B cell (primary cell): ENCODE data around the gene HHEX. TPM values are rescaled to one million over a fixed set of nuclear protein-coding genes. Genes with fewer than 3 reads are reported as not detected.
A peak's percentile ranks its signal among the peaks of the same experiment; 100 is the strongest.

Experiments
- ATAC-seq: fragments of 200-7000 bp; cut with Tn5 transposase; one replicate; pipeline ENCODE4 v1.10.0; 2021; ENCODE audit warnings: low read depth, mild to moderate bottlenecking, moderate number of reproducible peaks, moderate library complexity
- CTCF ChIA-PET: fragments of 350-600 bp; sonication (Branson Sonifier 250); formaldehyde crosslinking; loops from one replicate; lab custom pipeline; 2021; ENCODE audit warnings: antibody characterized with exemption, inconsistent platforms; lab: Charles Lee
- POLR2A ChIA-PET: fragments of 350-600 bp; sonication (Branson Sonifier 250); formaldehyde crosslinking; loops from one replicate; lab custom pipeline; 2021; ENCODE audit warnings: antibody characterized with exemption; lab: Charles Lee
- DNase-seq: peaks from one replicate; pipeline ENCODE4 v3.0.0; 2013
- H2AFZ ChIP-seq: 2 replicates; pipeline ENCODE4 v1.6.1; 2012; ENCODE audit warnings: mild to moderate bottlenecking, low read depth, low read length; ENCODE audit not compliant: insufficient read depth, poor library complexity, severe bottlenecking
- H3K27ac ChIP-seq, 2 donors: 1 replicate in 1 of 2; 2 replicates in 1 of 2; pipeline ENCODE4 v1.5.1; 2012 to 2013; ENCODE audit warnings: low read length in 2 of 2, mild to moderate bottlenecking in 2 of 2, moderate library complexity in 1 of 2
- H3K27me3 ChIP-seq, 4 experiments: fragments of 200-600 bp in 1 of 4; sonication (generic) in 1 of 4; replicated peaks in 1 of 4; 1 replicate in 2 of 4; 2 replicates in 2 of 4; pipeline versions ENCODE4 v1.6.1 to v1.7.0; 2013 to 2016; ENCODE audit warnings: low read length in 3 of 4, mild to moderate bottlenecking in 2 of 4, mixed read lengths in 1 of 4, moderate library complexity in 1 of 4; ENCODE audit not compliant: insufficient read depth in 4 of 4, control insufficient read depth in 3 of 4; ENCODE audit errors: control extremely low read depth in 1 of 4
- H3K36me3 ChIP-seq, 2 experiments: replicated peaks in 1 of 2; 1 replicate in 1 of 2; 2 replicates in 1 of 2; pipeline versions ENCODE4 v1.6.1 to v1.7.1; 2013; ENCODE audit warnings: low read length in 1 of 2; ENCODE audit not compliant: insufficient read depth in 2 of 2, control insufficient read depth in 1 of 2; ENCODE audit errors: control extremely low read depth in 1 of 2, extremely low read depth in 1 of 2
- H3K4me1 ChIP-seq, 2 donors: fragments of 200-600 bp in 1 of 2; sonication (generic) in 1 of 2; 1 replicate in 1 of 2; 2 replicates in 1 of 2; pipeline versions ENCODE4 v1.5.1 to v1.6.1; 2013 to 2017; ENCODE audit warnings: low read length in 2 of 2; ENCODE audit not compliant: control insufficient read depth in 2 of 2, insufficient read depth in 2 of 2
- H3K4me2 ChIP-seq: replicated peaks from 2 replicates; pipeline ENCODE3; 2012; ENCODE audit warnings: mild to moderate bottlenecking, low read depth, low read length; ENCODE audit not compliant: poor library complexity, severe bottlenecking
- H3K4me3 ChIP-seq, 5 experiments: fragments of 200-600 bp in 1 of 5; sonication (generic) in 1 of 5; 1 replicate in 3 of 5; 2 replicates in 2 of 5; pipeline versions ENCODE4 v1.5.1 to v1.7.0; 2011 to 2016; ENCODE audit warnings: low read length in 4 of 5, mild to moderate bottlenecking in 4 of 5, low read depth in 2 of 5, control low read depth in 1 of 5, moderate library complexity in 1 of 5; ENCODE audit not compliant: insufficient read depth in 1 of 5; ENCODE audit errors: control extremely low read depth in 1 of 5, extremely low read depth in 1 of 5
- H3K79me2 ChIP-seq: fragments of 200-600 bp; sonication (generic); one replicate; pipeline ENCODE4 v1.6.0; 2016; ENCODE audit warnings: low read length; ENCODE audit not compliant: control insufficient read depth, insufficient read depth
- H3K9ac ChIP-seq: fragments of 200-600 bp; sonication (generic); 2 replicates; pipeline ENCODE4 v1.6.1; 2017; ENCODE audit warnings: mild to moderate bottlenecking, low read length, moderate library complexity
- H3K9me3 ChIP-seq, 3 donors: one replicate each; pipeline versions ENCODE4 v1.6.1 to v1.7.1; 2013; ENCODE audit warnings: low read length in 2 of 3; ENCODE audit not compliant: control insufficient read depth in 2 of 3, insufficient read depth in 1 of 3; ENCODE audit errors: control extremely low read depth in 1 of 3
- H4K20me1 ChIP-seq: 2 replicates; pipeline ENCODE4 v1.6.0; 2012; ENCODE audit warnings: mild to moderate bottlenecking, low read length; ENCODE audit not compliant: insufficient read depth, control insufficient read depth, poor library complexity, severe bottlenecking
- H3K27ac Mint-ChIP-seq: one replicate; pipeline ENCODE4 v1.8.0; 2021; ENCODE audit warnings: mixed read lengths
- H3K27me3 Mint-ChIP-seq: one replicate; pipeline ENCODE4 v1.8.0; 2021; ENCODE audit warnings: mixed read lengths
- H3K4me1 Mint-ChIP-seq: one replicate; pipeline ENCODE4 v1.8.0; 2021; ENCODE audit warnings: mixed read lengths
- H3K4me3 Mint-ChIP-seq: one replicate; pipeline ENCODE4 v1.8.0; 2021; ENCODE audit warnings: mixed read lengths
- H3K9me3 Mint-ChIP-seq: one replicate; pipeline ENCODE4 v1.8.0; 2022; ENCODE audit warnings: mixed read lengths; ENCODE audit not compliant: insufficient read depth
- EZH2 ChIP-seq: IDR thresholded peaks from 2 replicates; pipeline ENCODE4 v1.6.1; 2012; ENCODE audit warnings: borderline replicate concordance, low read depth, mild to moderate bottlenecking, moderate library complexity, low read length; ENCODE audit not compliant: insufficient read depth, poor library complexity, severe bottlenecking
- WGBS: methylation state at CpG from one replicate; pipeline ENCODE4 v1.1.5; 2013; ENCODE audit warnings: missing lambda C conversion rate; ENCODE audit not compliant: insufficient coverage; 5-methylcytosine and 5-hydroxymethylcytosine counted together
- intact Hi-C: fragments of 100-400 bp; cut with micrococcal nuclease; formaldehyde crosslinking; loops from one replicate; pipeline ENCODE4 v1.10.0; 2022
- polyA plus RNA-seq: library from polyadenylated mRNA; depleted of rRNA; stranded (reverse); fragments of >200 nt; gene quantifications from 2 replicates; pipeline ENCODE4 v1.2.3, GENCODE V29; 2012
- total RNA-seq, 2 donors: library from RNA; stranded (reverse); fragments of 120-200 nt in 1 of 2; gene quantifications; 1 replicate in 1 of 2; 2 replicates in 1 of 2; pipeline versions ENCODE4 v1.2.3 to v1.2.4, GENCODE V29; 2013 to 2022
- TF ChIP-seq, protein P1 (sequence below): fragments of 200-600 bp; IDR thresholded peaks from one replicate; pipeline ENCODE4 v1.8.0; 2022; ENCODE audit warnings: antibody characterized with exemption, mild to moderate bottlenecking

Gene HHEX
- total and polyA plus RNA-seq, 2 donors (not counting 1 experiment from before 2014, with no cell fraction given), result 96.9 to 149 TPM

DNA sequence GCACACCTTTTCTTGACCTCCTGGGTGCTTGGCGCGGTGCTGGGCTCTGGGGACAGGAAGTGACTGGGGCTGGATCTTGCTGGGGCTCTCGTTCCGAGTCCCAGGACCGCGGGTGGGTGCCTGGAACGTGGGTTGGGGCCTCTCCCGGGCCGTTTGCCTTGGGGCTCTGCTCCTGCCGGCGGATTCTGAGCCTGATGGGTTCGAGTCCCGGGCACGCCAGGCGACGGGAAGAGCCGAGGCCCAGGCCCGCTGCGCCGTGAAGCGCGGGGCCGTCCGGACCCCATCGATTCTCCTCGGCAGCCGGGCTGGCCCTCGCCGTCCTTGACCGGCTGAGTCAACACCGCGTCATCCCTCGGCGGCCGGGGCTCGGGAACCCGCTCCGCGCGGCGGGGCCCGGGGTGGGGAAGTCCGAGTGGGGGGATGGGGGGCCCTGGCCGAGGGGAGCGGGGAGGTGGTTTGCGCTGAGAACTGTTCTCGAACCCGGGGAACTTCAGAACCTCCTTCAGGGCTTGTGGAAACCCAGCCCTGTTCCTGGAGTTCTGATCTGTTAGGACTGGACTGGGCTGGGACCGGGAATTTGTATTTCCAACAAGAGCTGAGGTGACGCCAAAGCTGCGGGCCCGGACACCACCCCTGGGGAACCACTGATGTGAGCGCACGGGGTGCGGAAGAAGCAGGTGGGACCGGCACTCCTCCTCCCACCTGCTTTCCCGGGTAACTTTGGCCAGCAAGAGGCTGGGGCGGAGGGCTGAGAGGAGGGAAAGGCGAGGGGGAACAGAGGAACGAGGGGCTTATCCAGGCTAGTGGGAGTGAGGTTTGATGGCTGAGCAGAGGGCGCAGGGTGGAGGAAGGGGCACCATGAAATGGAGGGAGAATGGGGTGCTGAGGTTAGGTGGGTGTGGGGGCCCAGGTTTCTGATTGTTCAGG, 6.2 kb downstream of the HHEX start:
- H3K4me1 ChIP-seq, result peaks cover 52 to 62% of the 10 kb centered on the region in 2 donors
- CTCF ChIA-PET, result interaction anchor here (1.2 kb wide), 1 partner anchor 147 kb away, joined by 6 read pairs; no protein-coding TSS in a partner anchor
- ATAC-seq (no peak), DNase-seq (no peak)
- TF ChIP-seq, protein P1, sequence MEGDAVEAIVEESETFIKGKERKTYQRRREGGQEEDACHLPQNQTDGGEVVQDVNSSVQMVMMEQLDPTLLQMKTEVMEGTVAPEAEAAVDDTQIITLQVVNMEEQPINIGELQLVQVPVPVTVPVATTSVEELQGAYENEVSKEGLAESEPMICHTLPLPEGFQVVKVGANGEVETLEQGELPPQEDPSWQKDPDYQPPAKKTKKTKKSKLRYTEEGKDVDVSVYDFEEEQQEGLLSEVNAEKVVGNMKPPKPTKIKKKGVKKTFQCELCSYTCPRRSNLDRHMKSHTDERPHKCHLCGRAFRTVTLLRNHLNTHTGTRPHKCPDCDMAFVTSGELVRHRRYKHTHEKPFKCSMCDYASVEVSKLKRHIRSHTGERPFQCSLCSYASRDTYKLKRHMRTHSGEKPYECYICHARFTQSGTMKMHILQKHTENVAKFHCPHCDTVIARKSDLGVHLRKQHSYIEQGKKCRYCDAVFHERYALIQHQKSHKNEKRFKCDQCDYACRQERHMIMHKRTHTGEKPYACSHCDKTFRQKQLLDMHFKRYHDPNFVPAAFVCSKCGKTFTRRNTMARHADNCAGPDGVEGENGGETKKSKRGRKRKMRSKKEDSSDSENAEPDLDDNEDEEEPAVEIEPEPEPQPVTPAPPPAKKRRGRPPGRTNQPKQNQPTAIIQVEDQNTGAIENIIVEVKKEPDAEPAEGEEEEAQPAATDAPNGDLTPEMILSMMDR, result no peak
- no peak for TF ChIP-seq EZH2
- H3K4me2 ChIP-seq, result no peak overlapping the region
- Mint-ChIP-seq H3K27ac (peak overlapping the region; percentile 92), H3K9me3 (no peaks in the 10 kb centered on the region), H3K4me1 (peaks cover 72% of the 10 kb centered on the region), H3K4me3 (no peak overlapping the region), H3K27me3 (no peaks in the 10 kb centered on the region)
- POLR2A ChIA-PET, result no interaction called here
- WGBS, result 93% methylated on average over 42 of the region's 61 CpGs
- no peaks in the 10 kb centered on the region for H3K27me3 ChIP-seq
- H3K36me3 ChIP-seq, result peaks cover 16 to 39% of the 10 kb centered on the region in 2 experiments
- no peak overlapping the region for H2AFZ ChIP-seq
- H3K27ac ChIP-seq, result peak overlapping the region in 1 of 2 donors; percentile 59
- intact Hi-C loops, result no loop called here
- no peaks in the 10 kb centered on the region for H4K20me1 ChIP-seq
- peaks cover 58% of the 10 kb centered on the region for H3K79me2 ChIP-seq
- H3K4me3 ChIP-seq, result no peak overlapping the region
- no peak overlapping the region for H3K9ac ChIP-seq
- H3K9me3 ChIP-seq, result no peaks in the 10 kb centered on the region
